ENCODE data around the gene AKR1E2.

AKR1E2 gene

GRCh38 chr10:4843525-4844180 lies 17.6 kb downstream of the AKR1E2 start:
- in situ Hi-C loops (cut with MboI; ENCODE audit: low sequenced_read_pairs), result no loop called here

GRCh38 chr10:4844864-4845263 lies 18.9 kb downstream of the AKR1E2 start:
- in situ Hi-C loops (cut with MboI; ENCODE audit: low sequenced_read_pairs), result no loop called here

GRCh38 chr10:4845766-4846165 lies 19.8 kb downstream of the AKR1E2 start:
- in situ Hi-C loops (cut with MboI; ENCODE audit: low sequenced_read_pairs), result no loop called here

GRCh38 chr10:4846775-4847174 lies 20.8 kb downstream of the AKR1E2 start:
- in situ Hi-C loops (cut with MboI; ENCODE audit: low sequenced_read_pairs), result no loop called here

GRCh38 chr10:4847561-4848355 lies 21.8 kb downstream of the AKR1E2 start:
- in situ Hi-C loops (cut with MboI; ENCODE audit: low sequenced_read_pairs), result no loop called here

GRCh38 chr10:4848356-4849041 lies 22.5 kb downstream of the AKR1E2 start:
- in situ Hi-C loops (cut with MboI; ENCODE audit: low sequenced_read_pairs), result no loop called here

- in situ Hi-C loops (cut with MboI; ENCODE audit: low sequenced_read_pairs), result no loop called here
Measured at GRCh38 chr10:4849042-4849402, 23.0 kb downstream of the AKR1E2 start.

- in situ Hi-C loops (cut with MboI; ENCODE audit: low sequenced_read_pairs), result no loop called here
Measured at GRCh38 chr10:4849555-4850242, 23.7 kb downstream of the AKR1E2 start.

- in situ Hi-C loops (cut with MboI; ENCODE audit: low sequenced_read_pairs), result no loop called here
Measured at GRCh38 chr10:4850397-4850796, 24.4 kb downstream of the AKR1E2 start.

- in situ Hi-C loops (cut with MboI; ENCODE audit: low sequenced_read_pairs), result no loop called here
Measured at GRCh38 chr10:4851176-4851575, 25.2 kb downstream of the AKR1E2 start.

- in situ Hi-C loops (cut with MboI; ENCODE audit: low sequenced_read_pairs), result no loop called here
Measured at GRCh38 chr10:4851846-4852245, 25.8 kb downstream of the AKR1E2 start.

GRCh38 chr10:4865945-4866661 lies 40.1 kb downstream of the AKR1E2 start:
- in situ Hi-C loops (cut with MboI; ENCODE audit: low sequenced_read_pairs), result no loop called here

GRCh38 chr10:4867109-4867519 lies 41.1 kb downstream of the AKR1E2 start:
- in situ Hi-C loops (cut with MboI; ENCODE audit: low sequenced_read_pairs), result no loop called here

GRCh38 chr10:4867520-4868356 lies 41.7 kb downstream of the AKR1E2 start:
- in situ Hi-C loops (cut with MboI; ENCODE audit: low sequenced_read_pairs), result no loop called here

GRCh38 chr10:4868357-4868657 lies 42.3 kb downstream of the AKR1E2 start:
- in situ Hi-C loops (cut with MboI; ENCODE audit: low sequenced_read_pairs), result no loop called here

- in situ Hi-C loops (cut with MboI; ENCODE audit: low sequenced_read_pairs), result no loop called here
Measured at GRCh38 chr10:4882704-4883078, 56.7 kb downstream of the AKR1E2 start.

- in situ Hi-C loops (cut with MboI; ENCODE audit: low sequenced_read_pairs), result no loop called here
Measured at GRCh38 chr10:4883079-4883739, 57.2 kb downstream of the AKR1E2 start.

- in situ Hi-C loops (cut with MboI; ENCODE audit: low sequenced_read_pairs), result no loop called here
Measured at GRCh38 chr10:4885162-4885561, 59.2 kb downstream of the AKR1E2 start.

GRCh38 chr10:4887501-4887900 lies 61.5 kb downstream of the AKR1E2 start:
- in situ Hi-C loops (cut with MboI; ENCODE audit: low sequenced_read_pairs), result no loop called here

GRCh38 chr10:4888236-4888635 lies 62.2 kb downstream of the AKR1E2 start:
- in situ Hi-C loops (cut with MboI; ENCODE audit: low sequenced_read_pairs), result no loop called here

Measured in hTERT RPE-1 (cell line).